Muscle layer of colon (tissue), 2 donors: Measurements from ENCODE around the gene MAML2.
"Not testable (repeated sequence)": the region's sequence is repeated elsewhere in the genome, so short reads cannot be mapped to it uniquely, and the experiment has no call there.

Experiments
- H3K27ac ChIP-seq: one replicate; pipeline ENCODE4 v1.7.0; 2013; ENCODE audit warnings: low read depth, mild to moderate bottlenecking, low read length, moderate library complexity
- H3K27me3 ChIP-seq, 2 donors: one replicate each; pipeline ENCODE4 v1.7.0; 2013; ENCODE audit warnings: low read length in 2 of 2, mild to moderate bottlenecking in 2 of 2; ENCODE audit not compliant: insufficient read depth in 2 of 2, control insufficient read depth in 1 of 2
- H3K36me3 ChIP-seq: one replicate; pipeline ENCODE4 v1.7.0; 2013; ENCODE audit warnings: mild to moderate bottlenecking, low read length; ENCODE audit not compliant: insufficient read depth
- H3K4me1 ChIP-seq: one replicate; pipeline ENCODE4 v1.7.0; 2013; ENCODE audit warnings: mild to moderate bottlenecking, low read length; ENCODE audit not compliant: insufficient read depth
- H3K4me3 ChIP-seq, 2 donors: one replicate each; pipeline ENCODE4 v1.7.0; 2013; ENCODE audit warnings: low read length in 2 of 2, low read depth in 1 of 2, mild to moderate bottlenecking in 1 of 2, moderate library complexity in 1 of 2
- H3K9ac ChIP-seq: one replicate; pipeline ENCODE4 v1.7.0; 2013; ENCODE audit warnings: low read length
- H3K9me3 ChIP-seq: one replicate; pipeline ENCODE4 v1.7.0; 2013; ENCODE audit warnings: mild to moderate bottlenecking, low read length
- donor health status: abdominal sarcoma.
- donor health status: Adenocarcinoma of cecum.

MAML2 gene

DNA sequence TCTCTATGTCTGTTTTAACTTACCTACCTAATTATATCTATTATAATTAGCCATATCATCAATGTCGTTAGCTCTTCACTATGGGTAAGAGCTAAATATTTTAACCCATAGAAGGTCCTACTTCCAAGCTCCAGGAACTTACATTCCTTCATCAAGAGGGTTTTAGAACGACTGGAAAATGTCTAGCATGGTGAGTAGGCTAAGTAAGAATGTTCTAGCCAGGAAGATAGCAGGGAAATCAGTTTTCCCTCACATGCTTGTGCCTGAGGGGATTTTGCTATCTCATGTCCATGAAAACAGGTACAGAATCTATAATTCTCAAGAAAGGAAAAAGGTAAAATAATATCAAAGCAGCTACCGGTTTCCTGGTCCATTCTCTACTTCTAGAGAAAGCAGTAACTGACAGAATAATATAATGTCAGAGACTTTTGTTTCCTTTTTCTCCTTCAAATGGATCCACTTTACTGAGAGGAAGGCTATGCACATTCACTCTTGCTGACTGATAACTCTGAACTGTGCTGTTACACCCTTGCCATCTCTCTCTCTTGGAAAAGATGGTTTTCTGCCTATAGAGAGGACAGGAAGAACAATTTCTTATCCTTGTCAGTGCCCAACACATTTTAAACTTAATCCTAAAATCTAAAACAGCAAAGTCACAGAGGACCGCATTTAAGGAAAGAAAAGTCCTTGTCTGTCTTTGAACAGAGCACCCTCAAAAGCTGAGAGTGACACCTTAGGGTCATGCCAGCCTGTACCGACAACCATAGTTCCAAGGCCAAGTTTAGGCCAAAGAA lies 67.0 kb downstream of the MAML2 start:
- Histone ChIP-seq H3K36me3 (no peaks in the 10 kb centered on the region), H3K4me1 (peaks cover 23% of the 10 kb centered on the region), H3K9ac (no peak overlapping the region), H3K27me3 (no peaks in the 10 kb centered on the region), H3K27ac (no peak overlapping the region), H3K9me3 (no peaks in the 10 kb centered on the region), H3K4me3 (no peak overlapping the region)

DNA sequence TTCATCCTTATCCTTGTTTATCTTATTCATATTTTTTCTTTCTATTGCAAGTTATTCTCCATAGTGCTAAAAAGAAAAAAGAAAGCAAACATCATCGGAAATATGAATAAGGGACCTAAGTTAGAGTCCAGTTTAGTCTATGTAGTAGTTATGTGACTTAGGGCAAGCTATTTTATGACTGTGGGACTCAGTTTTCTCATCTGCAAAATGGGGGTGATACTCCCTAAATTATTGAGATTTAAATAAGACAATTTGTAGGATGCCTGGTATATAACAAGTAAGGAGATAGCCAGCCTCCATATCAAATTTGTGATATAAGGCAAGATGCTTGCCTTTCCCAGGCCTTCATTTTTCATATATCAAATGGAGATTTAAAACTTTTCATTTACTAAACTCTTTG lies 69.5 kb downstream of the MAML2 start:
- Histone ChIP-seq H3K27me3 (no peaks in the 10 kb centered on the region), H3K4me3 (no peak overlapping the region), H3K36me3 (no peaks in the 10 kb centered on the region), H3K9me3 (no peaks in the 10 kb centered on the region), H3K9ac (no peak overlapping the region), H3K27ac (no peak overlapping the region), H3K4me1 (peaks cover 7% of the 10 kb centered on the region)

DNA sequence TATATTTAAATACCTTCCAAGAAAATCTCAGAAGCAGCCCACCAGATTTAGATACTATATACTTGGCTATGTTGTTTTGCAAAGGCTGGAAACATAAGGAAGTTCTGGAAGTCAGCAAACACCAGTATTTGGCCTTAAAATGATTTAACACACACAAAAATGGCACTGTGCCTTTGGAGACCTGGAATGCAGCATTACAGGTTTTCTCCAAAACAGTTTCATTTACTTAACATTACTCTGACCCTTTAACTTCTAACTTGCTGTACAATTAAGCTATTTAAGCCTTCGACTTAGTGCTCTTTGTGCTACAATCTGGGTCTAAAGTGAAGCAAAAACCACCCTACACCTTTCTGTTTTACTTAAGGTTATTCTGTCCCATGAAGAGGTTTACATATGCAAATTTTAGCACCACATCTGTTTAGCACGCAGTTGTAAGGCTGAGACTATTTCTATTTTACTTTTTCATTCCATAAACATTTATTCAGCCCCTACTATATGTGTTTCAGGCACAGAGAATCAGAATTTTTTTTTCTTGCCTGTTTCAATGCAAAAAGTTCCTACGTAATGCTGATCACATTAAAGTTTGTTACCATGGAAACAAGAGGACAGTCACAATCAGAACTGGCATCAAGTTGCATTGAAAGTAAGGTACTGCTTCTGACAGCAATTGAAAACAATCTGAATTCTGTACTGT lies 70.3 kb downstream of the MAML2 start:
- no peak overlapping the region for H3K9ac ChIP-seq
- H3K27me3 ChIP-seq: no peaks in the 10 kb centered on the region
- no peak overlapping the region for H3K4me3 ChIP-seq
- no peak overlapping the region for H3K27ac ChIP-seq
- no peaks in the 10 kb centered on the region for H3K36me3 ChIP-seq
- no peaks in the 10 kb centered on the region for H3K9me3 ChIP-seq
- no peaks in the 10 kb centered on the region for H3K4me1 ChIP-seq

DNA sequence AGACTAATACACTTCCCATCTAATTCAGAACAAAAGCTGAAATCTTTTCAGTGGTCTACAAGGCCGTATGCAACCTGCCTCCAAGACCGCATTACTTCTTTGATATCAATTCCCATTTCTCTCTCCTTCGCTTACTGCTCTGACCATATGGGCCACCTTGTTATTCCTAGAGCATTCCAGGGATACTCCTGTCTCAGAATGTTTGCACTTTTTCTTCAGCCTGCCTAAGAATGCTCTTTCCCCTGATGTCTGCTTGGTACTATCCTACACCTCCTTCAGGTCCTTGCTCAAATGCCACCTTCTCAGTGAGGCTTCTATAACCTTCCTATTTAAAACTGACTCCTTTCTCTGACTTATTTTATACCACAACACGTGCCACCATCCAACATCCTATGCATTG lies 71.2 kb downstream of the MAML2 start:
- no peaks in the 10 kb centered on the region for H3K4me1 ChIP-seq
- H3K9ac ChIP-seq: no peak overlapping the region
- H3K9me3 ChIP-seq: no peaks in the 10 kb centered on the region
- H3K4me3 ChIP-seq: no peak overlapping the region
- H3K36me3 ChIP-seq: no peaks in the 10 kb centered on the region
- H3K27ac ChIP-seq: no peak overlapping the region
- H3K27me3 ChIP-seq: no peaks in the 10 kb centered on the region

DNA sequence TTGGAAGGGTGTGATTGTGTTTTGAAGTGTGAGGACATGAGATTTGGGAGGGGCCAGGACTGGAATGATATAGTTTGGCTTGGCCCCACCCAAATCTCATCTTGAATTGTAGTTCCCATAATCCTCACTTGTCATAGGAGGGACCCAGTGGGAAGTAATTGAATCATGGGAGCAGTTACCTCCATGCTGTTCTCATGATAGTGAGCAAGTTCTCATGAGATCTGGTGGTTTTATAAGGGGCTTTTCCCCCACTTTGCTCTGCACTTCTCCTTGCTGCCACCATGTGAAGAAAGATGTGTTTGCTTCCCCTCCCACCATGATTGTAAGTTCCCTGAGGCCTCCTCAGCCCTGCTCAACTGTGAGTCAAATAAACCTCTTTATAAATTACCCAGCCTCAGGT lies 71.6 kb downstream of the MAML2 start:
- not testable (repeated sequence) for H3K27ac ChIP-seq, H3K4me3 ChIP-seq

DNA sequence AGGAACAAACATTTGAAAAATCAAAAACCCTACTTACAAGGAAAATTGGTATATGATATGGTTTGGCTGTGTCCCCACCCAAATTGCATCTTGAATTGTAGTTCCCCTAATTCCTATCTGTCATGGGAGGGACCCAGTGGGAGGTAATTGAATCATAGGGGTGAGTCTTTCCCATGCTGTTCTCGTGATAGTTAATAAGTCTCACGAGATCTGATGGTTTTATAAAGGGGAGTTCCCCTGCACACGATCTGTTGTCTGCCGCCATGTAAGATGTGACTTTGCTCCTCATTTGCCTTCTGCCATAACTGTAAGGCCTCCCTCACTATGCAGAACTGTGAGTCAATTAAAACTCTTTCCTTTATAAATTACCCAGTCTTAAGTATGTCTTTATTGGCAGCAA lies 74.5 kb downstream of the MAML2 start:
- H3K4me1 ChIP-seq, H3K4me3 ChIP-seq, H3K27me3 ChIP-seq, H3K9ac ChIP-seq, H3K9me3 ChIP-seq, H3K36me3 ChIP-seq, H3K27ac ChIP-seq: not testable (repeated sequence)

More for the DNA sequence above, 71.6 kb downstream of the MAML2 start:
- H3K9me3 ChIP-seq, H3K27me3 ChIP-seq, H3K9ac ChIP-seq, H3K4me1 ChIP-seq, H3K36me3 ChIP-seq: not testable (repeated sequence)

DNA sequence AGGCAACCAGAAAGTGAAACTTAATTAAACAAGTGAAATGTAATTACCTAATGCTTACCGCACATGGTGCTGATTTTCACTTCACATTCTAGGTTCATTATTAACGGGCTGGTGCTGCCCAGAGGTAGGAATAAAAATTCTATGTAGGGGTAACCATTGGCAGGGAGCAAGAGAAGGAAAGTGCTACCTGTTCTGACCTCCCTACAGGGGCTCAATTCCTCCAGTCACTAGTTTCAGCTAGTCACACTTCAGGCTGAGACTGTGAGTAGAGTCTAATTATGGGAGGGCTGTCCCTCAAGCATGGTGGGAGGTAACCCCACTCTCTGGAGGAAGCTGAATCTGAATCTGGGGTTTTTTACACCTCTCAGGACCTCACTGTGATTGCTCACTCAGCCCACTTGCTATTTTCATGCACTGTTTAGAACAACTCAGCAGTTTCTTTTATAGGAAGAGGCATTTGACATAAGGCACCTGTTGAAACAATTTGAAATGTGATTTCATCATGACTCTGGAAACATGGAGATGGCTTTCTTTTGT lies 75.4 kb downstream of the MAML2 start:
- no peaks in the 10 kb centered on the region for H3K36me3 ChIP-seq
- no peak overlapping the region for H3K4me3 ChIP-seq
- H3K4me1 ChIP-seq: peaks cover 7% of the 10 kb centered on the region
- no peak overlapping the region for H3K9ac ChIP-seq
- no peaks in the 10 kb centered on the region for H3K27me3 ChIP-seq
- no peaks in the 10 kb centered on the region for H3K9me3 ChIP-seq
- no peak overlapping the region for H3K27ac ChIP-seq

DNA sequence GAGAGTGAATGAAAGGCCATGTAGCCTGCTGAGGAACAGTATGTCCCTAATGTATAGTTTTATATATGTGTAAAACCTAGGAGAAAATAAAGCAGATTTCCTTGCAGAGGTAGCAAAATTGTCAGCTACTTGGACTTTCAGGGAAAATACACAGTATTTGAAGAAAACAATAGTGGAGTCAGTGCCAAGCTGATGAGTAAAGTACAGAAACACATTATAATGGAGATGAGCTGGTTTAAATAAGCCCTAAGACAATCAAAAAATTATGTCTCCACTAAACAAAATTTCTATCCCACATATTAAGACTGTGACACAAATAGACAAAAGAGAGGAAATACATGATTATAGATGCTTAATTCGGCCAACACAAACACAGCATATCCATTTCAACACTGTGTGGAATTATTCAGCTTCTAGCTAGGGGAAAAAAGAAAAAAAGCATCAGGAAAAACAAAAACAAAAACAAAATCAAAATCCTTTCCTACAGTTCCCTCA lies 75.9 kb downstream of the MAML2 start:
- no peak overlapping the region for H3K4me3 ChIP-seq

DNA sequence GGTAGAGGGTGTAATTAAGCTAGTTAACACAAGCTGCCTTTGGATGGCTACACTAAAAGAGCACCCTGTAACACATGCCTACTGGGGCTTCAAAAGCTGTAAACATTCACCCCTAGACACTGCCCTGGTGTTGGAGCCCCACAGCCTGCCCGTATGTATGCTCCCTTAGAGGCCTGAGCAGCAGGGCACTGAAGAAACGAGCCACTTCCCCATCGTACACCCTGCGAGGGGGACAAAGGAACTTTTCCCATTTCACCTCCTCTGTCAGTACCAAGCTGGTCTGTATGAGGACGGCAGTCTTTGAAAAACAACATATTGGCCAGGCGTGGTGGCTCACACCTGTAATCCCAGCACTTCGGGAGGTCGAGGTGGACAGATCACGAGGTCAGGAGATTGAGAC lies 77.0 kb downstream of the MAML2 start:
- Histone ChIP-seq H3K4me1 (peaks cover 7% of the 10 kb centered on the region), H3K27ac (no peak overlapping the region), H3K9ac (no peak overlapping the region), H3K4me3 (no peak overlapping the region), H3K9me3 (no peaks in the 10 kb centered on the region), H3K27me3 (no peaks in the 10 kb centered on the region), H3K36me3 (no peaks in the 10 kb centered on the region)

More for the DNA sequence above, 75.9 kb downstream of the MAML2 start:
- Histone ChIP-seq H3K9me3 (no peaks in the 10 kb centered on the region), H3K4me1 (peaks cover 7% of the 10 kb centered on the region), H3K27ac (no peak overlapping the region), H3K9ac (no peak overlapping the region), H3K36me3 (no peaks in the 10 kb centered on the region), H3K27me3 (no peaks in the 10 kb centered on the region)

DNA sequence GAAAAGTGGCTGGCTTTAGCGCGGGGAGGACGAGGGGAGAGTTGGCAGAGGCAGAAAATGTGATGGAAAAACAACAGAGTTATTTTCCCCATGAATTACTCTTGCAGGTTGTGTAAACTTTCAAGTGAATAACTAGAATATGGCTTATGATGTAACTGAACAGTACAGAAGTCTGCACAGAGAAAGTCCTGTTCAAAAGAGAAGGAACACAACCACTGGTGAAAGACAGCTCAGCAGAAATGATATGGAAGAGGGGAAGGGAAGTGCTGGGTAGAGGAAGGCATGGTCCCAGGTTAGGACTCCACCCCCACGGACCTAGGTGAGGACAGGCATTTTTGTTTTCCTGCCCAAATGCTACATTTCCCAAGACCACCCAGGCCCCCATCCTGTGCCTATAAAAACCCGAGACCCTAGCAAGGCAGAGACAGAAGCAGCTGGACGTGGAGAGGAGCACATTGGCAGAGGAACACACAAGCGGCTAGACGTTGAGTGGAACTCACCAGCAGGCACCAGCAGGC lies 77.7 kb downstream of the MAML2 start:
- Histone ChIP-seq H3K4me3 (no peak overlapping the region), H3K36me3 (no peaks in the 10 kb centered on the region), H3K27me3 (no peaks in the 10 kb centered on the region), H3K27ac (no peak overlapping the region), H3K9ac (no peak overlapping the region), H3K4me1 (peaks cover 7% of the 10 kb centered on the region), H3K9me3 (no peaks in the 10 kb centered on the region)

DNA sequence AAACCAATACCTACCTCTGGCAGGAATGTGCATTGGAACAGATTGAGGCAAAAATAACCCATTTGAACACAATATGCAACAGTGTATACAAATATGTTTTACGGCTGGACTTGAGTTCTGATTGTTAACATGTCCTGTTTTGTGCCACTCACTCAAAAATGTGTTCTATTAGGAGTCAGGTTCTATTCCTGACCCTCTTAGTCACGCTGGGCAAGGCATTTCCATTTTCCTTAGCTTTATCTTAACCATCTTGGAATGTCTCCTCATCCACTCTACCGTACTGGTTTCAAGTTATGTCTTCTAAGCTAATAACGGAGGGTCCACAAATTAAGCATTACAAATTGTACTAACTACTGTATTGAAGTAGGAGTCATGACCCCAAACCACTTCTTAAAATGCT lies 78.6 kb downstream of the MAML2 start:
- Histone ChIP-seq H3K9me3 (no peaks in the 10 kb centered on the region), H3K4me1 (peaks cover 7% of the 10 kb centered on the region), H3K9ac (no peak overlapping the region), H3K27ac (no peak overlapping the region), H3K27me3 (no peaks in the 10 kb centered on the region), H3K36me3 (no peaks in the 10 kb centered on the region), H3K4me3 (no peak overlapping the region)
